Renal cortex interstitium (tissue), 11 donors: Measurements from ENCODE around the gene CGB2. TPM values are rescaled to one million over a fixed set of nuclear protein-coding genes. Genes with fewer than 3 reads are reported as not detected.
A peak's percentile ranks its signal among the peaks of the same experiment; 100 is the strongest.
"Not testable (repeated sequence)": the region's sequence is repeated elsewhere in the genome, so short reads cannot be mapped to it uniquely, and the experiment has no call there.

Source experiments
- DNase-seq, 11 donors: peaks; one replicate each; pipeline ENCODE4 v3.0.0-alpha.2; 2013; ENCODE audit warnings: low read depth in 9 of 11, low spot score in 4 of 11; ENCODE audit errors: extremely low read depth in 1 of 11
- polyA plus RNA-seq, 3 donors: library from polyadenylated mRNA; unstranded; fragments of 120-200 nt; gene quantifications; one replicate each; pipeline ENCODE4 v1.2.1, GENCODE V29; 2013; ENCODE audit not compliant: insufficient read length in 3 of 3

CGB2 gene
- polyA plus RNA-seq, 3 donors, result not detected

DNA sequence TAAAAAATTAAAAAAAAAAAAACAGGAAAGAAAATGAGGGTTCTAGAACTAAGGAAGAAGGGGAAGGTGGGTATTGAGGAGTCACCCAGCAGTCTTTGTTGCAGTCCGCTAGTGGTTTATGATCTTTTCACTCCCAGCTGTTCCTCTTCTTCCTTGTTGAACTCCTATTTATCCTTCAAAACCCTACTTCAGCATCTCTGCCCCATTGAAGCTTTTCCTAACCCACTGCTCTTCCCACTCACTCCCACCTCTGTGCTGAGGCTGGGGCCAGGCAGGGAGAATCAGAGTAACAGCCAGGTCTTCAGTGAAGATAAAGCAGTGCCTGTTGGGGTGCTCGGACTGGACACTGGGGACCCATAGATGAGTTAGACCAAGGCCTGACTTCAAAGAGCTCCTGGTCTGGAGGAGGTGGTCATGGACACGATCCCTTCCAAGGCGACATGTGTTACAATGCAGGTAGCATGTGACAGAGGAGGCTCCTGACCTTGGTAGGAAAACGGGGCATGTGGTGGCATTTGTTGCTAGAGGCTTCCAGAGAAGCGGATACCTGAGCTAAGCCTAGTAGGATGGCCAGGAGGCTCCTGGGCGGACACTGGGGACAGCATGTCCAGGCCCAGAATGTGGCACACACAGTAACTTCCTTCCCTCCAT is 26.6 kb upstream of the CGB2 start:
- DNase-seq, result no peak

DNA sequence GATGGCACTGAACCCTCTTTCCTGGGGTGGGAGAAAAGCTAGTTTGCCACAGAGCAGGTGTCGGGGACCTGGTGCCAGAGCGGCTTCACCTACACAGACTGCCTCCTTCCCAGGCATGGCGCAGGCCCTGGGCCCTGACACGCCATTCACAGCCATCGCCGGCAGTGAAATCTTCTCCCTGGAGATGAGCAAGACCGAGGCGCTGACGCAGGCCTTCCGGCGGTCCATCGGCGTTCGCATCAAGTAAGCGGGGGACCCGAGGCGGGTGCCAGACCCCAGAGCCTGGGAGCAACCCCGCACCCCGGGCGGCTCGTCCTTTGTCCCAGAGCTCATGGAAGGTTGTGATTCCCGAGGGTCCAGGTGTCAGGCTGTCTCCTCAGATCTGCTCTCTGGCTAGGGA is 24.8 kb upstream of the CGB2 start:
- no peak for DNase-seq

DNA sequence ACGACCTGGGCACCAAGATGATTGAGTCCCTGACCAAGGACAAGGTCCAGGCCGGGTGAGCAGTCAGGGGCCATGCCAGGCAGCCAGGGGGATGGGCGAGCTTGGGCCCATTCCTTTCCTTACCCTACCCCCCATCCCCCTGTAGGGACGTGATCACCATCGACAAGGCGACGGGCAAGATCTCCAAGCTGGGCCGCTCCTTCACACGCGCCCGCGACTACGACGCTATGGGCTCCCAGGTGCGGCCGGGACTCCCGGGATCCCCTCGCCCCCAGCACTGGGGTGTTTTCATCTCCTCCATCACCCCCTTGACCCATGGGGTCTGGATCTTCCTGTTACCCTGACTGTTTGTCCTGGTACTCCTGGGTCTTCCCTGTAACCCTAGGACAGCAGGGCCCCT is 21.9 kb upstream of the CGB2 start:
- DNase-seq, result no peak

DNA sequence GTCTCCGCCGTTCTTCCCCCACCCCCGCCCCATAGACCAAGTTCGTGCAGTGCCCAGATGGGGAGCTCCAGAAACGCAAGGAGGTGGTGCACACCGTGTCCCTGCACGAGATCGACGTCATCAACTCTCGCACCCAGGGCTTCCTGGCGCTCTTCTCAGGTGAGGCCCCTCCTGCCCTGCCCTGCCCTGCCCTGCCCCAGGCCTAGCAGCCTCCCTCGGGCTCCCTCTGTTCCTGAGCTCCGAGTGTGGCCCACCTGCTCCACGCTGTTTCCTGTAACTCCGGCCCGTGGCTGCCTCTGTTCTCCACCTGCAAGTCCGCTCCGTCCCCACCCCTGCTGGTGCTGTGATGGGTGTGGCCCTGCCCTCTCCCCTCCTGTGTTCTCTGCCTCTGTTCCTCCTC is 21.2 kb upstream of the CGB2 start:
- no peak for DNase-seq

DNA sequence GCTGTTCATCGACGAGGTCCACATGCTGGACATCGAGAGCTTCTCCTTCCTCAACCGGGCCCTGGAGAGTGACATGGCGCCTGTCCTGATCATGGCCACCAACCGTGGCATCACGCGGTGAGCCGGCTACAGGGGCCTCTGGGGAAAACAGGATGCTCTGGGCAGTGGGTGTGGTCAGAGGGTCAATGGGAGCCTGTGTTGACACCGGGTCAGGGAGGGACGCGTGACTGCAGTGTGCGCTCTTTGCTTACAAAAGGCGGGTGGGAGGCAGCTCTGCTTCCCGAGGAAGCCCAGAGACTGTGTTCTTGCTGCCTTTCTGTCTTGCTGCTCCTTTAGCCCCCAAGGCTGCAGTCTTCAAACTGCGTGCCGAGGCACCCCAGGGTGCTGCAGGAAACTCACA is 20.5 kb upstream of the CGB2 start:
- DNase-seq, result no peak

DNA sequence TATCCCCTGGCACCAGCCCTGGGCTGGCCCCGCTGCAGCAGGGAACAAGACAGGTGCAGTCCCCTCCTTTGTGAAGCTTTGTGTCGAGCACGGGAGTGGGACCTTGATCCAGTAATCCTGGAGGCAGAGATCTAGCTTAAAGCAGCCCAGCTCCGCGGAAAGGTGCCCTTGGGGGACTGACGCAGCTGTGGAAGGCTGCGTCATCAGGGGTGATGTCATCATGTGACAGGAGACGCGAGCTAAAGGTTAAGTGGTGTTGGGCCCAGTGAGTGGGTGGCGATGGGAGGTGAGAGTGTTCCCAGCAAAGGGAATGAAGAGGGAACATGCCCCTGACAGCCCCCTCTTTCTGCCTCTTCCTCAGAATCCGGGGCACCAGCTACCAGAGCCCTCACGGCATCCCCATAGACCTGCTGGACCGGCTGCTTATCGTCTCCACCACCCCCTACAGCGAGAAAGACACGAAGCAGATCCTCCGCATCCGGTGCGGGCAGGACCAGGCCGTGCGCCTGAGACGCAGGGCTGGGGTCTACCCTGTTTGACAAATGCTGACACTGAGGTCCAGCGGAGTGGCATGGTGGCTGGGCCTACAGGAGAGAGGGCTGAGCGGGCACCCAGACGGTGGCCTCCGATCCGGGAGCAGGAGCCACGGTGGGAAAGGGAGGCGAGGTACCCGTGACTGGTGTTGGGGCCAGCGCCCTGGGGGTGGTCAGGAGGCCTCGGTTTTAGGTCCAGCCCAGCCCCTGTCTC is 17.4 kb upstream of the CGB2 start:
- no peak for DNase-seq

DNA sequence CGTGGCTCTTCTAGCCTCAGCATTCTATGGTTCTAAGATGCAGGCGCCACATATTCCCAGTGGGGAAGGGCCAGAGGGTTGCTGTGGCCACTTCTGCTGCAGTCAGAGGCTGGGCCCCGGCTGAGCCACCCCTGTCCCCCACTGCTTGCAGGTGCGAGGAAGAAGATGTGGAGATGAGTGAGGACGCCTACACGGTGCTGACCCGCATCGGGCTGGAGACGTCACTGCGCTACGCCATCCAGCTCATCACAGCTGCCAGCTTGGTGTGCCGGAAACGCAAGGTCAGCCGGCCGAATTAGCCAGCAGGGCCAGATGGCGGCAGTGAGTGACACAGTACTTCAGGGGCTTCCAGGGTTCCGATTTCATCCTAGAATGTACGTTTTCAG is 16.8 kb upstream of the CGB2 start:
- no peak for DNase-seq

DNA sequence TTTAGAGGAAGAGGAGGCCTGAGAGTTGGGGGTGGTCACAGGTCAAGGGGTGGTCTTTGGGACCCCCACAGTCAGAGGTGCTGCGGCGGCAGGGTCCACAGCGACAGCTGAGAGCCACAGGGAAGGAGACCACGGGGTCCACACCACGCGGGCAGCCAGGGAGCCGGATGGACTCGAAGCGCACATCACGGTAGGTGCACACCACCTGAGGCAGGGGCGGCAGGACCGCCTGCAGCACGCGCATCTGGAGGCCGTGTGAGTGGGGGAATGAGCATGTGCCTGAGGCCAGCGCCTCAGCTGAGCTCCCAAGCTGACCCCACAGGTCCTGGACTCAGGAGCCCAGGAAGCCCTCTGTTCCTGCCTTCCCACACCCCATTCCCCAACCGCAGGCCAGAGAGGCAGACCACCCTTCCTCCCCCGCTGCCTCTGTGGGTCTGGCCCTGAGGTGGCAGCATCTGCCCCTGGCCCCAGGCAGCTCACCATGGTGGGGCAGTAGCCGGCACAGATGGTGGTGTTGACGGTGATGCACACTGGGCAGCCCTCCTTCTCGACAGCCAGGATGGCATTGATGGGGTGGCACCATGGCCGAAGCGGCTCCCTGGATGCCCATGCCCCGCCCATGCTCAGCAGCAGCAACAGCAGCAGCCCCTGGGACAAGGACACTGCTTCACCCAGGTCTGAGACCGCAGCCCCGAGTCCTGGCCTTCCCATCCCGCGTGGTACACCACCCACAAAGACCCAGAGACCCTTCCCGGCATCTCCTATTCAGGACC is 15.4 kb upstream of the CGB2 start:
- DNase-seq, result no peak

DNA sequence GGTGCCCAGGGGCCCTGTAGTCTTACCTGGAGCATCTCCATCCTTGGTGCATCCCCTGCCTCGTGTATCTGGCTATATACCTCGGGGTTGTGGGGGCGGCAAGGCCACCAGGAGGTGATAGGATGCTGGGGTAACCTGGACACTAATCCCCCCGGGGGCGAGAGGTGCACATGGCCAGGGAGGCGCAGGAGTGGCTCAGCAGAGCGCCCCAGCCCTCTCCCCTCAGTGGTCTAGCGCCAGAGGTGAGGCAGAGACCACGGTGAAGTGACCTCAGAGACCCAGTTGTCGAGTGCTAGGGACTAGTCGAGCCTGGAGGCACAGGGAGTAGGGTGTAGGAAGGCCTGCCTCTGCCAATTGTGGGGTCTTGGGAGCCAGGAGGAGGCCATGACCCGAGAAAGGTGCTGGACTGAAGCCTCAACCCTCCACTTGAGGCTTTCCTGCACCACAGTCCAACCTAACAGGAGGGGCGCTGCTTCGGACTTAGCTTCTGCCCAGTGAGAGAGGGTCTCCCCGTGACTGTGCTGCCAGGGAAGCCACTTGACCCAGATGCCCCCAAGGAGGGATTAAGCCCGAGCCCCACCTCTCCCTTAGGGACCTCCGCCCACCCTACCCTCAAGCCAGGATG is 14.5 kb upstream of the CGB2 start, which contains the start of gene LHB:
Gene LHB, minus strand, starts transcription at position 51 of the 625 bp plus-strand sequence. Its CDS starts 10 bp downstream, at position 41.
- DNase-seq, result no peak

DNA sequence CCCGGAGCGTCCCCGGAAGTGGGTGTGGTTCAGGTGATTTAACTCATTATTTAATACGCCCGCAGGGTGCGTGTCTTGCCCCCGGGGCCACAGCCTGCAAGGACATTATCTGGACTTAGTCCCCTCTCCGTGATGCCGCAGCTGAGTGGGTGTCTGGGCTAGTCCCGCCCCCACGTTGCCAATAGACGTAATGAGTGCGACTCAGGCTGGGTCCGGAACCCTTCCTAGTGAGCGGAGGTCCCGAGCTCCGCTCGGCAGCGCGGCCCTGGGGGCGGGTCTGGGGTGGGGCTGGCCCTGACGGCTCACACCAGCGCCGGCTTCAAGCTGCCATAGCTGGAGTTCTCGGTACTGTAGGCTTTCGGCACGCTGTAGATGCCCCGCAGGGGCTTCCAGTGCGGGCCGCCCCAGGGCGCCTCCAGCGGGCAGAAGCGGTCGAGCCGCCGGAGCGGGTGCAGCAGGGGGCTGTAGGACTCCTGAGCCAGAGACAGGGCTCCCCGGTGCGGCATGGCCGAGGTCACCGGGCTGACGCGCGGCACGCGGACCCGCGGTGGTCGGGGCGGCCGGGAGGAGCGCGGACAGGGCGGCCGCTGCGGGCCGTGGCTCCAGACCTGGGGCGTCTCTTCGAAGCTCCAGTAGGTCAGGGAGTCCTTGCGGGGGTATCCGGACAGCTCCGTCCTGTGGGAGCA is 13.9 kb upstream of the CGB2 start:
- peak in 1 of 11 donors; percentile 17 for DNase-seq

DNA sequence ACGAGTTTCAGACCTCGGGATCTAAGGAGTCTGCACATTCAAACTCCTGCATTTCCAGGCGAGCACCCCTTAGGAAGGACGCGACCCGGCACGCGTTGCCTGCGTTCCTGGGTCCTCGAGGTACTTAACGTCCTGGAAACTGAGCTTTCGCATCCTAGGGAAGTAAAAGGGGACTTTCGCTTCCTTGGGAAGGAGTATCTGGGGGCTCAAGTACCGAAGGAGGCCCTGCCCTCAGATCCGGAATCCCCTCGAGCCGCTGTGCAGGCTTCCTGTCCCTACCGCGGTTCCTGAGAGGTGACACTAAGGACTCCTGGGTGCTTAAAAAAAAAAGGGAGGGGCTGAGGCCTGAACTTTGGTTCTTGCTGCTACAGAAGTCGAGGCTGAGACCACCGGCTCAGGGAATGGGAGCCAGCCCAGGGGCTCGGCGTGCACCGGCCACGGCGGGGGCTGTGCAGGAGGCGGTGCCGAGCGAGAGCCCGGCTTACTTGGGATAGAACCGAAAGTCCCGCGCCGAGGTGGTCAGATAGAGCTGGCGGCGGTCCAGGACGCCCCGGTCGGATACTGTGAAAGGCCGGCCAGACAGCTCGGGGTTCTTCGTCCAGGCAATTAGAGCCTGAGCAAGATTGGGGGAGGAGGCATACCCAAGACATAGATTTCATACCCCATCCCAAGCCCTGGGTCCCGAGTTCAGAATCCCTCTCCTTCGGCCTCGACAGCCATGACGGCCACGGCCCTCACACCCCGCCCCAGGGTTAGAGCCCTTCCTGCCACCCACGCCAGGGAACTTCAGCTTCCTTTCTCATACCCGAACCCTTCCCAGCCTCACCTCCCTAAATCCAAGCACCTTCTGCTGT is 13.1 kb upstream of the CGB2 start:
- DNase-seq, result not testable (repeated sequence)

DNA sequence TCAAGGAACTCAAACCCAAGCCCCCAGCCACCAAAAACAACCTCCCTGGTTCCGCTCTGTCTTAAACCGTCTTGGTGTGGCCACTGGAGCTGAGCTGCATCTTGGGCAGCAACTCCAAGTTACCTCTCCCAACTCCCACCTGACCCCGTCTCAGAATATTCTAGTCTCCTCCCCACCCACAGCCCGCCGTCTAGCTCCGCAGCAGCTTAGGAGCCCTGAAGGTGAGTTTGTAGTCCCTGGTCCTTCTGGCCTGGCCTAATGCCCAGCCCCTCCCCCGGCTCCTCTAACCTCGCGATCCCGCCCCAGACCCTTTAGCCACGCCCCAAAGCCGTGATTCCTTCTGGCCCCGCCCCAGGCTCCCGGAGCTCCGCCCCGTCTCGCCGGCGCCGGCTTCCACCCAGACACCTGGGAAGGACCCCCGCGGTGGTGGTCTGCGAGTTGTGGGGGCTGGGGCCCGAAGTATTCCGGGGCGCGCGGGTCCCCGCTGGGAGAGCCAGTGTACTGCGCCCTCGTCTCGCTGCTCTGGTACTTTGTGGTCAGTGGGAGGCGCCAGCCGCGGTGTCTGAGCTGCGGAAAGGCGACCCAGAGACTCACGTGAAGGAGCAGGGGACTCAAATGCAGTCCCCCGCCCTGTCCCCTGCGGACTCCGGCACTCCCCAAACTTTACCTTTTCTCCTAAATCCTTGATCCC is 12.3 kb upstream of the CGB2 start:
- DNase-seq, result peak in 3 of 11 donors; percentile 22 to 54 (median 48)

DNA sequence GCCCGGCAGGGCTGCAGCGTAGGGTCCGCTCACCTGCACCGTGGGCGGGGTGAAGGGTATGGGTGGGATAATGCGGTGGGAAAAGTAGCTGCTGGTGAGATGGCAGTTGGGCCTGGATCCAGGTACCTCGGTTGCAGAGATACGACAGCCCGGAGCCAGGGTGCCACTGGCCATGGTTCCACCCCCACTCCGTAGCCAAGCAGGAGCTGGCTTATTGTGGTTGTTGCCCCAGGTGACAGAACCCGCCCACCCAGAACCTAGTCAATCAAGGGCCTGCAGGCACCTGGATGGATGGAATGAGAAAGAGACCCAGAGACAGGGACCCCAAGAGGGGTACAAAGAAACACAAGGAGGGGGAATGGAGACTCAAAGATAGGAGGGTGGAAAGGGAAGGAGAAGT is 11.3 kb upstream of the CGB2 start:
- no peak for DNase-seq

DNA sequence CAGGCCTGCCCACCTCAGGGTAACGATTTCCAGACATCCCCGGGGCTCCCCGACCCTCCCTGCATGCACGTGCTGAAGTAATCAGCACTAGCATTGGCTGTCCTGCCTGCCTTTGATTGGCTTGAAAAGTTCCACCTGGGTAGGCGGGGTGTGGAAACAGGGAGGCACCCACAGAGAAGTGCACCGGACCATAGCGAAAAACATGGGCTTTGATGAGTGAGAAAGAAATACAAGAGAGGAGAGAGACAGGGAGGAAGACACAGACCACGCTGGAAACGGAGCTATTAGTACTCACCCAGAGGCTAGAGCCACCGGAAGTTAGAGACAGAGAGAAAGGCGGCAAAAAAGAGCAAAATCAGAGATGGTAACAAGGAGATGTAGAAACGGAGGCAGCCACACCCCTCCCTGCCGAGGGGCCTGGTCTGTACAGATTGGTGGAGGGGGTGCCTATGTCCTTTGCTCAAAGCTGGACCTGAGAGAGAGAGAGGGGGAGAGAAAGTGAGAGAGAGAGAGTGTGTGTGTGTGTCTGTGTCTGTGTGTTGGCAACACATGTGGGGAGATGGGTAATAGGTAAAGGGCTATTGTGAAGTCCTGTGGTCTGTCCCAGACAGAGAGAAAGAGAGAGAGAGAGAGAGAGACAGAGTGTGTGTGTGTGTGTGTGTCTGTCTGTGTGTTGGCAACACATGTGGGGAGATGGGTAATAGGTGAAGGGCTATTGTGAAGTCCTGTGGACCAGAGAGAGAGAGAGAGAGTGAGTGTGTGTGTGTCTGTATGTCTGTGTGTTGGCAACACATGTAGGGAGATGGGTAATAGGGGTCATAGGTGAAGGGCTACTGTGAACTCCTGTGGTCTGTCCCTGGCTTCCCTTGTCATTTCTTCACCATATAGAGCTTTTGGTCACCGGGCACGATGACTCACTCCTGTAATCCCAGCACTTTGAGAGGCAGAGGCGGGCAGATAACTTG is 10.5 kb upstream of the CGB2 start:
- DNase-seq, result no peak

DNA sequence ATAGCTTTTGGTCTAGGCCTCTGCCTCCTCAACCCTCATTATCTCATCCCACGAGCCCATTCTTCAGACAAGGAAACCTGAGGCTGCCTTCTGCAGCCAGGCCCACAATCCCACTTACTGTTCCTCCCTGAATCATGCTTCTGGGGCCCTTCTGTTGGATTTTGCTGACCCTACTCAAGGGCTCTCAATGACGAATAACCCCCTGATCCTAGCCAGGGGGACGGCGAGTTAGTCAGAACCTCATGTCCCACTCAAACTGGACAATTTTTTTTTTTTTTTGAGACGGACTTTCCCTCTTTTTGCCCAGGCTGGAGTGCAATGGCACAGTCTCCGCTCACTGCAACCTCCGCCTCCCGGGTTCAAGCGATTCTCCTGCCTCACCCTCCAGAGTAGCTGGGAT is 9.6 kb upstream of the CGB2 start:
- no peak for DNase-seq

DNA sequence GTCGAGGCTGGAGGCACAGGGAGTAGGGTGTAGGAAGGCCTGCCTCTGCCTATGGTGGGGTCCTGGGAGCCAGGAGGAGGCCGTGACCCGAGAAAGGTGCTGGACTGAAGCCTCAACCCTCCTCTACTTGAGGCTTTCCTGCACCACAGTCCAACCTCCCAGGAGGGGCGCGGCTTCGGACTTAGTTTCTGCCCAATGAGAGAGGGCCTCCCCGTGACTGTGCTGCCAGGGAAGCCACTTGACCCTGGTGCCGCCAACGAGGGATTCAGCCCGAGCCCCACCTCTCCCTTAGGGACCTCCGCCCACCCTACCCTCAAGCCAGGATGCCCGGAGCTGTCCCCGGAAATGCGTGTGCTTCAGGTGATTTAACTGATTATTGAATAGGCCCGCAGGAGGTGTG is 7.5 kb upstream of the CGB2 start, which contains the start of gene CGB3:
Gene CGB3, minus strand, starts transcription at position 101 of the 400 bp plus-strand sequence. CDS start 362 bp downstream, outside the sequence.
- not testable (repeated sequence) for DNase-seq
